K562 (cell line): Measurements from ENCODE around the gene FBLIM1. TPM values are rescaled to one million over a fixed set of nuclear protein-coding genes. Genes with fewer than 3 reads are reported as not detected.

Experiments
- BACH1 ChIP-seq: fragments of 200-800 bp; sonication (Bioruptor generic); IDR thresholded peaks from 2 replicates; pipeline ENCODE4 v1.6.1; 2016; ENCODE audit warnings: missing genetic modification characterization, missing compliant biosample characterization
- CBX3 ChIP-seq, 2 experiments: IDR thresholded peaks; 1 replicate in 1 of 2; 2 replicates in 1 of 2; pipeline ENCODE4 v1.6.1; 2012; ENCODE audit warnings: inconsistent platforms in 2 of 2, low read length in 2 of 2, borderline replicate concordance in 1 of 2, control low read depth in 1 of 2
- CSDE1 ChIP-seq, 2 experiments: fragments of 450-650 bp; IDR thresholded peaks; 2 replicates each; pipeline ENCODE4 v1.6.1; 2016; ENCODE audit warnings: mild to moderate bottlenecking in 1 of 2
- CXXC5 ChIP-seq: fragments of 250-450 bp; sonication (Bioruptor Pico); IDR thresholded peaks from 2 replicates; pipeline ENCODE4 v1.8.0; 2022; ENCODE audit warnings: inconsistent platforms, mild to moderate bottlenecking, moderate library complexity
- E2F3 ChIP-seq: fragments of 250-450 bp; sonication (Bioruptor Pico); IDR thresholded peaks from 2 replicates; pipeline ENCODE4 v1.4.0; 2020; ENCODE audit warnings: mild to moderate bottlenecking
- ETV6 ChIP-seq, 3 experiments: fragments of 150-350 bp in 1 of 3; sonication (generic) in 1 of 3; formaldehyde crosslinking in 1 of 3; IDR thresholded peaks; 2 replicates each; pipeline versions ENCODE4 v1.6.1 to v1.8.0; 2014 to 2022; ENCODE audit warnings: borderline replicate concordance in 2 of 3, low read depth in 2 of 3, antibody characterized with exemption in 1 of 3, low read length in 1 of 3, mild to moderate bottlenecking in 1 of 3, missing genetic modification reagents in 1 of 3
- GATA2 ChIP-seq: sonication (generic); formaldehyde crosslinking; IDR thresholded peaks from 2 replicates; pipeline ENCODE4 v1.4.0; 2020; ENCODE audit warnings: mild to moderate bottlenecking, missing genetic modification reagents
- HDAC1 ChIP-seq, 2 experiments: fragments of 450-650 bp; IDR thresholded peaks; 2 replicates each; pipeline ENCODE4 v1.6.1; 2016 to 2017; ENCODE audit warnings: inconsistent platforms in 1 of 2, mild to moderate bottlenecking in 1 of 2, moderate library complexity in 1 of 2
- HDAC2 ChIP-seq: fragments of 450-650 bp; IDR thresholded peaks from 2 replicates; pipeline ENCODE4 v1.6.1; 2016; ENCODE audit warnings: mild to moderate bottlenecking
- HNRNPLL ChIP-seq: fragments of 200-400 bp; formaldehyde crosslinking; IDR thresholded peaks from 2 replicates; pipeline ENCODE4 v1.6.1; 2017; ENCODE audit warnings: low read length, low read depth, mild to moderate bottlenecking; ENCODE audit not compliant: poor library complexity, severe bottlenecking
- RAD21 ChIP-seq, 2 experiments: fragments of 250-450 bp in 1 of 2; fragments of 450-650 bp in 1 of 2; sonication (Bioruptor Pico) in 1 of 2; formaldehyde crosslinking in 1 of 2; IDR thresholded peaks in 1 of 2; conservative IDR thresholded peaks in 1 of 2; 2 replicates each; pipeline versions ENCODE4 v1.4.0 to v1.8.0; 2020 to 2022; ENCODE audit warnings: mild to moderate bottlenecking in 2 of 2, moderate library complexity in 1 of 2
- SNIP1 ChIP-seq: fragments of 450-650 bp; IDR thresholded peaks from 2 replicates; pipeline ENCODE4 v1.7.1; 2017; ENCODE audit warnings: low read depth, mild to moderate bottlenecking
- SRSF9 ChIP-seq: fragments of 200-400 bp; formaldehyde crosslinking; IDR thresholded peaks from 2 replicates; pipeline ENCODE4 v1.6.1; 2017; ENCODE audit warnings: low read depth, low read length, borderline replicate concordance
- TEAD4 ChIP-seq, 2 experiments: sonication (generic) in 1 of 2; formaldehyde crosslinking in 1 of 2; IDR thresholded peaks; 2 replicates each; pipeline versions ENCODE4 v1.6.1 to v1.8.0; 2012 to 2022; ENCODE audit warnings: borderline replicate concordance in 1 of 2, inconsistent platforms in 1 of 2, low read length in 1 of 2, mild to moderate bottlenecking in 1 of 2, missing genetic modification reagents in 1 of 2
- ZNF696 ChIP-seq: fragments of 250-450 bp; sonication (Bioruptor Pico); conservative IDR thresholded peaks from 2 replicates; pipeline ENCODE4 v1.4.0; 2020; ENCODE audit warnings: mild to moderate bottlenecking, moderate library complexity
- polyA plus RNA-seq, 8 experiments: library from polyadenylated mRNA; depleted of rRNA in 4 of 8; stranded (reverse) in 5 of 8; unstranded in 3 of 8; fragments of >200 nt; fragmentation: Nextera tagmentation in 2 of 8; fragmentation: Illumina TruSeq in 1 of 8; extraction: Ambion mirVana in 2 of 8; extraction: Trizol in 1 of 8; gene quantifications; 2 replicates each; pipeline versions ENCODE4 v1.2.1 to v1.2.3, GENCODE V29; 2011 to 2014; ENCODE audit warnings: inconsistent platforms in 1 of 8, missing spikeins in 1 of 8
- total RNA-seq, 7 experiments: library from RNA; depleted of rRNA in 6 of 7; stranded (reverse); fragments of >200 nt in 6 of 7; fragmentation: Illumina TruSeq in 2 of 7; extraction: Trizol in 2 of 7; gene quantifications; 2 replicates each; pipeline versions ENCODE4 v1.2.1 to v1.2.3, GENCODE V29; 2011 to 2021; ENCODE audit warnings: low replicate concordance in 1 of 7
- TF ChIP-seq, protein P1 (sequence below), 2 experiments: fragments of 150-350 bp in 1 of 2; IDR thresholded peaks; 2 replicates each; pipeline ENCODE4 v1.6.1; 2012 to 2016; ENCODE audit warnings: low read depth in 2 of 2, low read length in 2 of 2, mild to moderate bottlenecking in 1 of 2, moderate library complexity in 1 of 2
- TF ChIP-seq, protein P2 (sequence below): sonication (generic); formaldehyde crosslinking; IDR thresholded peaks from 2 replicates; pipeline ENCODE4 v1.8.0; 2022; ENCODE audit warnings: mild to moderate bottlenecking, low read depth, missing genetic modification reagents
- TF ChIP-seq, protein P3 (sequence below): IDR thresholded peaks from 3 replicates; pipeline ENCODE4 v1.6.1; 2011; ENCODE audit warnings: borderline replicate concordance, mild to moderate bottlenecking, moderate library complexity; ENCODE audit not compliant: insufficient read length; ENCODE audit errors: extremely low read depth

FBLIM1 gene
- total and polyA plus RNA-seq, 9 of the 15 experiments (the other 6 are each of a cell fraction or from before 2014, with no cell fraction given): 0.14 to 0.24 TPM; not detected in 7

DNA sequence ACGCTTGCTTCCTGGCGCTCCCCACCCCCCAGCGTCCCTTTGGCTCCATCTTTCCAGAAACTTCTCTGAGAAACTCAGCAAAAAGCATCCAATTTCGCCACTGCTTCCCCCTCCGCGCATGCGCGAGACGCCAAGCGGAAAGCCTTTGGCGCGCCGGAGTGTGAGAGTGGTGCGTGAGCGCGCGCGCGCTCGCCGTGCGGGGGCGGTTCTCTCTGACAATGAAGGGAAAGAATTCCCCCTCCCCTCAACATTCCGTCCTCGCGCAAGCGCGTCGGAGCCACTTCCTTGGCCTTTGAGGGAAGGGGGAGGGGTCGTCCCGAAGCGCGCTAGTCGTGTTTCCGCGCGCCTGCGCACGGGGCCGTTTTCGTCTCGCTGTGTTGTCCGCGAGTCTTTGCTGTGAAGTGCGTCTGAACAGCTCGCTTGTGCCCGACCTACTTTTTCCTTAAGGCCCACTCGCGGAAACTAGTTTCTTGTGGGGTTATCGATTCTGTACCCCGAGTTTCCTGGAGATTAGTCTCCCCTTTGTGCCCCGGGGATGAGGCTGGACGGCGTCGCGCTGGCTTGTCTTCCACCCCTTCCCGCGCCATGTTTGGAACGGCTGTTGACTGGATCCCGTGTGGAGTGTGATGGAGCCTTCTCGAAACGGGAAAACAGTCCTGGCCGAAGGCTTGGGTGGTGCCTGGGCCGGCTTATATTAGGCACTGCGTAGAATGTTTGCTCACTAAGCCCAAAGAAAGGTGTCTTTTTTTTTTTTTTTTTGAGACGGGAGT lies 77.3 kb downstream of the FBLIM1 start (continued):
- TF ChIP-seq BACH1: peak; percentile 59; the same call in 1 of the 2 replicates
- TF ChIP-seq CXXC5 (CRISPR knock-in tag): peak; percentile 91
- peak in 1 of 2 experiments; percentile 49; a peak in 1 of 4 replicates for TF ChIP-seq CSDE1 (IDR thresholded peaks at IDR 0.05)
- TF ChIP-seq, protein P1, sequence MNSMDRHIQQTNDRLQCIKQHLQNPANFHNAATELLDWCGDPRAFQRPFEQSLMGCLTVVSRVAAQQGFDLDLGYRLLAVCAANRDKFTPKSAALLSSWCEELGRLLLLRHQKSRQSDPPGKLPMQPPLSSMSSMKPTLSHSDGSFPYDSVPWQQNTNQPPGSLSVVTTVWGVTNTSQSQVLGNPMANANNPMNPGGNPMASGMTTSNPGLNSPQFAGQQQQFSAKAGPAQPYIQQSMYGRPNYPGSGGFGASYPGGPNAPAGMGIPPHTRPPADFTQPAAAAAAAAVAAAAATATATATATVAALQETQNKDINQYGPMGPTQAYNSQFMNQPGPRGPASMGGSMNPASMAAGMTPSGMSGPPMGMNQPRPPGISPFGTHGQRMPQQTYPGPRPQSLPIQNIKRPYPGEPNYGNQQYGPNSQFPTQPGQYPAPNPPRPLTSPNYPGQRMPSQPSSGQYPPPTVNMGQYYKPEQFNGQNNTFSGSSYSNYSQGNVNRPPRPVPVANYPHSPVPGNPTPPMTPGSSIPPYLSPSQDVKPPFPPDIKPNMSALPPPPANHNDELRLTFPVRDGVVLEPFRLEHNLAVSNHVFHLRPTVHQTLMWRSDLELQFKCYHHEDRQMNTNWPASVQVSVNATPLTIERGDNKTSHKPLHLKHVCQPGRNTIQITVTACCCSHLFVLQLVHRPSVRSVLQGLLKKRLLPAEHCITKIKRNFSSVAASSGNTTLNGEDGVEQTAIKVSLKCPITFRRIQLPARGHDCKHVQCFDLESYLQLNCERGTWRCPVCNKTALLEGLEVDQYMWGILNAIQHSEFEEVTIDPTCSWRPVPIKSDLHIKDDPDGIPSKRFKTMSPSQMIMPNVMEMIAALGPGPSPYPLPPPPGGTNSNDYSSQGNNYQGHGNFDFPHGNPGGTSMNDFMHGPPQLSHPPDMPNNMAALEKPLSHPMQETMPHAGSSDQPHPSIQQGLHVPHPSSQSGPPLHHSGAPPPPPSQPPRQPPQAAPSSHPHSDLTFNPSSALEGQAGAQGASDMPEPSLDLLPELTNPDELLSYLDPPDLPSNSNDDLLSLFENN (IDR thresholded peaks at IDR 0.05; ENCODE audit: low read depth in 2 of 2, low read length in 2 of 2): peak in 1 of 2 experiments; percentile 42; a peak in 1 of 4 replicates
- TF ChIP-seq TEAD4 (IDR thresholded peaks at IDR 0.05; ENCODE audit: low read length): peak; percentile 85; the same call in 1 of the 2 replicates
- no peak for TF ChIP-seq TEAD4 (CRISPR knock-in tag; IDR thresholded peaks at IDR 0.05; ENCODE audit: borderline replicate concordance)
- peak; percentile 50; the same call in 1 of the 2 replicates for TF ChIP-seq HDAC2
- TF ChIP-seq SNIP1: no peak
- TF ChIP-seq, protein P2, sequence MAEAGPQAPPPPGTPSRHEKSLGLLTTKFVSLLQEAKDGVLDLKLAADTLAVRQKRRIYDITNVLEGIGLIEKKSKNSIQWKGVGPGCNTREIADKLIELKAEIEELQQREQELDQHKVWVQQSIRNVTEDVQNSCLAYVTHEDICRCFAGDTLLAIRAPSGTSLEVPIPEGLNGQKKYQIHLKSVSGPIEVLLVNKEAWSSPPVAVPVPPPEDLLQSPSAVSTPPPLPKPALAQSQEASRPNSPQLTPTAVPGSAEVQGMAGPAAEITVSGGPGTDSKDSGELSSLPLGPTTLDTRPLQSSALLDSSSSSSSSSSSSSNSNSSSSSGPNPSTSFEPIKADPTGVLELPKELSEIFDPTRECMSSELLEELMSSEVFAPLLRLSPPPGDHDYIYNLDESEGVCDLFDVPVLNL (CRISPR knock-in tag): peak; percentile 87
- peak in 1 of 2 experiments; percentile 59; a peak in 2 of 4 replicates for TF ChIP-seq HDAC1 (IDR thresholded peaks at IDR 0.05)
- TF ChIP-seq E2F3 (CRISPR knock-in tag): no peak
- TF ChIP-seq ETV6 (IDR thresholded peaks at IDR 0.05; ENCODE audit: borderline replicate concordance in 1 of 2, low read depth in 2 of 2, low read length in 1 of 2): no peak
- TF ChIP-seq ETV6 (CRISPR knock-in tag; IDR thresholded peaks at IDR 0.05; ENCODE audit: borderline replicate concordance): no peak
- TF ChIP-seq, protein P3, sequence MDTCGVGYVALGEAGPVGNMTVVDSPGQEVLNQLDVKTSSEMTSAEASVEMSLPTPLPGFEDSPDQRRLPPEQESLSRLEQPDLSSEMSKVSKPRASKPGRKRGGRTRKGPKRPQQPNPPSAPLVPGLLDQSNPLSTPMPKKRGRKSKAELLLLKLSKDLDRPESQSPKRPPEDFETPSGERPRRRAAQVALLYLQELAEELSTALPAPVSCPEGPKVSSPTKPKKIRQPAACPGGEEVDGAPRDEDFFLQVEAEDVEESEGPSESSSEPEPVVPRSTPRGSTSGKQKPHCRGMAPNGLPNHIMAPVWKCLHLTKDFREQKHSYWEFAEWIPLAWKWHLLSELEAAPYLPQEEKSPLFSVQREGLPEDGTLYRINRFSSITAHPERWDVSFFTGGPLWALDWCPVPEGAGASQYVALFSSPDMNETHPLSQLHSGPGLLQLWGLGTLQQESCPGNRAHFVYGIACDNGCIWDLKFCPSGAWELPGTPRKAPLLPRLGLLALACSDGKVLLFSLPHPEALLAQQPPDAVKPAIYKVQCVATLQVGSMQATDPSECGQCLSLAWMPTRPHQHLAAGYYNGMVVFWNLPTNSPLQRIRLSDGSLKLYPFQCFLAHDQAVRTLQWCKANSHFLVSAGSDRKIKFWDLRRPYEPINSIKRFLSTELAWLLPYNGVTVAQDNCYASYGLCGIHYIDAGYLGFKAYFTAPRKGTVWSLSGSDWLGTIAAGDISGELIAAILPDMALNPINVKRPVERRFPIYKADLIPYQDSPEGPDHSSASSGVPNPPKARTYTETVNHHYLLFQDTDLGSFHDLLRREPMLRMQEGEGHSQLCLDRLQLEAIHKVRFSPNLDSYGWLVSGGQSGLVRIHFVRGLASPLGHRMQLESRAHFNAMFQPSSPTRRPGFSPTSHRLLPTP: no peak
- no peak for TF ChIP-seq GATA2 (CRISPR knock-in tag)
- no peak for TF ChIP-seq ZNF696 (CRISPR knock-in tag)
- TF ChIP-seq CBX3 (IDR thresholded peaks at IDR 0.05; ENCODE audit: borderline replicate concordance in 1 of 2, low read length in 2 of 2): peak in 1 of 2 experiments; percentile 51; a peak in 1 of 3 replicates
- TF ChIP-seq SRSF9: no peak
- peak; percentile 39 for TF ChIP-seq HNRNPLL
- TF ChIP-seq RAD21 (CRISPR knock-in tag; conservative IDR thresholded peaks at IDR 0.05 in 1 of 2, IDR thresholded peaks at IDR 0.05 in 1 of 2): no peak
